Thymus (tissue), 11 donors: ENCODE measurements around the gene GNG7. TPM values are rescaled to one million over a fixed set of nuclear protein-coding genes. Genes with fewer than 3 reads are reported as not detected.
"Not testable (repeated sequence)": the region's sequence is repeated elsewhere in the genome, so short reads cannot be mapped to it uniquely, and the experiment has no call there.

Experiments
- DNase-seq, 9 donors: peaks; one replicate each; pipeline ENCODE4 v3.0.0-alpha.2; 2013; ENCODE audit warnings: low spot score in 9 of 9, low read depth in 6 of 9, missing footprints in 1 of 9
- H3K27ac ChIP-seq, 2 donors: one replicate each; pipeline ENCODE4 v1.5.1; 2013; ENCODE audit warnings: control low read depth in 1 of 2, low read depth in 1 of 2, low read length in 1 of 2, mild to moderate bottlenecking in 1 of 2, moderate library complexity in 1 of 2
- H3K27me3 ChIP-seq, 2 donors: one replicate each; pipeline ENCODE4 v1.5.1; 2013; ENCODE audit warnings: low read length in 1 of 2; ENCODE audit not compliant: control insufficient read depth in 2 of 2, insufficient read depth in 1 of 2
- H3K36me3 ChIP-seq, 2 donors: one replicate each; pipeline ENCODE4 v1.5.1; 2013; ENCODE audit warnings: low read length in 1 of 2, mild to moderate bottlenecking in 1 of 2, moderate library complexity in 1 of 2; ENCODE audit not compliant: control insufficient read depth in 2 of 2, insufficient read depth in 2 of 2
- H3K4me1 ChIP-seq, 2 donors: one replicate each; pipeline ENCODE4 v1.5.1; 2013; ENCODE audit warnings: low read length in 2 of 2; ENCODE audit not compliant: control insufficient read depth in 2 of 2, insufficient read depth in 2 of 2
- H3K4me3 ChIP-seq, 2 donors: one replicate each; pipeline ENCODE4 v1.5.1; 2013; ENCODE audit warnings: low read length in 2 of 2, control low read depth in 1 of 2, mild to moderate bottlenecking in 1 of 2
- H3K9me3 ChIP-seq, 2 donors: one replicate each; pipeline ENCODE4 v1.5.1; 2013; ENCODE audit warnings: low read length in 1 of 2, mild to moderate bottlenecking in 1 of 2; ENCODE audit not compliant: control insufficient read depth in 2 of 2, insufficient read depth in 1 of 2
- WGBS: extraction: QIAGEN DNeasy Blood & Tissue Kit; methylation state at CpG from one replicate; pipeline ENCODE4 v1.1.7; 2013; 5-methylcytosine and 5-hydroxymethylcytosine counted together
- polyA plus RNA-seq: library from polyadenylated mRNA; stranded (reverse); fragments of 200-250 nt; gene quantifications from one replicate; pipeline ENCODE4 v1.2.3, GENCODE V29; 2013
- total RNA-seq: library from RNA; stranded (reverse); fragments of 120-200 nt; gene quantifications from one replicate; pipeline ENCODE4 v1.2.4, GENCODE V29; 2013
- donor health status: healthy.

Gene GNG7
- total and polyA plus RNA-seq, 2 donors = 0.71 to 4.2 TPM

DNA sequence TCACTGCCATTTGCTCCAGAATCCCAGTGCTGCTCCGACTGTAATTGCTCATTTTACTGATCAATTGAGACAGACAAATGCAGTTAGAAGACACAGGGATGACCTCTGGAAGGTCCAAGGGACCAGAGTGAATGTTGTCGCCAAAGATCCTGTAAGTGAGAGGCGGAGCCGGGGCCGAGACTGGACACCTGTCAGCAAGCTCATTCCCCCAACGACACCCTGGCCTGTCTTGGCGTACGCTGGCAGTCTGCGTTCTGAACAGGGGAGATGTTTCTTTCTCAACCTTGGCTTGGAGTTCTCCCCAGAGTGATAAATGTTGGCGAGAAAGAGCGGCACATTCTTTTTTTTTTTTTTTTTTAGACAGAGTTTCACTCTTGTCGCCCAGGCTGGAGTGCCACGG lies 202.3 kb downstream of the GNG7 start:
- Histone ChIP-seq H3K4me1 (peaks cover 5 to 9% of the 10 kb centered on the region in 2 donors), H3K27ac (no peak overlapping the region), H3K4me3 (no peak overlapping the region), H3K27me3 (peaks cover 12 to 37% of the 10 kb centered on the region in 2 donors), H3K9me3 (peaks cover 0 to 1% of the 10 kb centered on the region in 2 donors), H3K36me3 (no peaks in the 10 kb centered on the region)
- no peak for DNase-seq
- 95% methylated on average over 13 of the region's 13 CpGs for WGBS

DNA sequence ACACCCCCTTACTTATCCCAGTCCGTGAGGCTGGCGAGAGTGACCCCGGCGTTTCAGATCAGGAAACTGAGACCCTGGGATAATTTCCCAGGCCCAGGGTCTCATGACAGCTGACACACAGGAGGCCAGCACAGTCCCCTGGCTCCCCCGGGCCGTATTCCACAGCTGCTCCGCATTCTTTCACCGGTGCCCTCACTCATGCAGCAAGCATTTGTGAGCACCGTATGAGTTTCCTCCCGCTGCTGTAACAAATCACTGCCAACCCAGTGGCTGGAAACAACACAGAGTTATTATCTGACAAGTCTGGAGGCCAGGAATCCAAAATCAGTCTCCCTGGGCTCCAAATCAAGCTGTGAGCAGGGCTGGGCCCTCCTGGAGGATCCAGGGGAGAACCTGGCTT lies 205.3 kb downstream of the GNG7 start:
- Histone ChIP-seq H3K36me3 (no peaks in the 10 kb centered on the region), H3K4me1 (peaks cover 9 to 18% of the 10 kb centered on the region in 2 donors), H3K4me3 (no peak overlapping the region), H3K9me3 (peaks cover 1 to 4% of the 10 kb centered on the region in 2 donors), H3K27me3 (peaks cover 34 to 67% of the 10 kb centered on the region in 2 donors), H3K27ac (no peak overlapping the region)
- no peak for DNase-seq
- 99% methylated on average over 10 of the region's 10 CpGs for WGBS

DNA sequence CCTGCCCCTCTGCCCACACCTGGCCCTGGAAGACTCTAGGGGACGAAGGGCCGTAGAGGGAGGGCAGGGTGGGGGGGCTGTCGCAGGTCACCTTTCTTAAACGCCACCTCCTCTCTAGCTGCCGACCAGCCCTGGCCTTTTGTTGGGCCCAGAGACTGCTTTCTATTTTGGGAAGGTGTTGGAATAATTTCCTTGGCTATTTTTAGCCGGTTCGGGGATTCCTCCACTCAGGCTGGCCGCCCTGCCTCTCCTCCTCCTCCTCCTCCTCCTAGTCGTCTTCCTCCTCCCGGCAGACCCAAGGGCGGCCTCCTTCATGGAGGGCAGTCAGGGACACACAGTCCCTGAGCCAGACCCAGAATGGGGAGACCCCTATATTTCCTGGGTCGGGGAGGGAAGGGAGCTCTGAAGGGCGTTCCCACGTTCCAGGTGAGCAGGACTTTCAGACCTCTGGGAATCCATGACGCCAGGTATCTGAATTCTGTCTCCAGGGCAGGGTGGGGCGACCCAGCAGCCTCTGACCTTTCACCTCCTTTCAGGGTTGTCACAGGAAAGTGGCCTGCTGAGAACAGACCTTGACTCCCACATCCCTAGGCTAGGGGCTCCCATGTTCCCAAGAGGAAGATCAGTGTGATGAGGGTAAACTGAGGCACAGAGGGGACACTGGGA lies 206.7 kb downstream of the GNG7 start:
- Histone ChIP-seq H3K4me3 (no peak overlapping the region), H3K27ac (no peak overlapping the region), H3K9me3 (peaks cover 1 to 4% of the 10 kb centered on the region in 2 donors), H3K27me3 (peaks cover 41 to 76% of the 10 kb centered on the region in 2 donors), H3K36me3 (no peaks in the 10 kb centered on the region), H3K4me1 (peaks cover 11 to 18% of the 10 kb centered on the region in 2 donors)
- DNase-seq = no peak
- WGBS = 58% methylated on average over 16 of the region's 16 CpGs

DNA sequence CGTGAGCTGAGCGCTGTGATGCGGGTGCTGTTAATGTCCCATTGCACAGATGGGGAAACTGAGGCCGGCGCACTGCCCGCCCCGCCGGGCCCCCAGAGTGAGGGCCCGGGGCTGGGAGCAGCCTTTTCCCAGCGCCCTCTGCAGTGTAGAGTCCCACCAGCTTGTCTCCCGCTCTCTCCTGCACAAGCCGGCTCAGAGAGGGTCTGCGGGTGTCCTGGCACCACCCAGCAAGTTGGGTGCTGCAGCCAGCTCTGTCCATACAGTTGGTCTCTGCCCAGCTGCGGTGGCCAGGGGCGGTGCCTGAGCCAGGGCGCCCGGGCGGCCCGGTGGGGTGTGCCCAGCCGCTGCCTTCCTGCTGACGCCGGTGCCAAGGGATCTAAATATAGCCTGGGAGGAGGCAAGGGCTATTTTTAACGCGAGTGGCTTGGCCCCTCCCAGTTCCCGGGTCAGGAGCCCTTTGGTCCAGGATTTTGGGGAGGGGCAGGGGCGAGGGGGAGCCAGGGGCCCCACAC lies 207.3 kb downstream of the GNG7 start:
- WGBS = 4% methylated on average over 26 of the region's 26 CpGs

GRCh38 chr19:2494447-2495129 lies 207.9 kb downstream of the GNG7 start:
- peak in 2 of 9 donors; percentile 9 to 39 for DNase-seq
- Histone ChIP-seq H3K9me3 (peaks cover 1 to 4% of the 10 kb centered on the region in 2 donors), H3K27me3 (peaks cover 50 to 82% of the 10 kb centered on the region in 2 donors), H3K4me1 (peaks cover 11 to 18% of the 10 kb centered on the region in 2 donors), H3K4me3 (peak overlapping the region; percentile 32 to 52), H3K27ac (no peak overlapping the region), H3K36me3 (no peaks in the 10 kb centered on the region)
- 18% methylated on average over 72 of the region's 72 CpGs for WGBS

More for the DNA sequence above, 207.3 kb downstream of the GNG7 start:
- no peak for DNase-seq
- Histone ChIP-seq H3K4me1 (peaks cover 11 to 18% of the 10 kb centered on the region in 2 donors), H3K36me3 (no peaks in the 10 kb centered on the region), H3K27me3 (peaks cover 45 to 79% of the 10 kb centered on the region in 2 donors), H3K9me3 (peaks cover 1 to 4% of the 10 kb centered on the region in 2 donors), H3K27ac (no peak overlapping the region), H3K4me3 (peak overlapping the region; percentile 32 to 52)

GRCh38 chr19:2494084-2494446 lies 208.4 kb downstream of the GNG7 start:
- H3K4me3 ChIP-seq = no peak overlapping the region
- peaks cover 1 to 4% of the 10 kb centered on the region in 2 donors for H3K9me3 ChIP-seq
- DNase-seq = no peak
- no peaks in the 10 kb centered on the region for H3K36me3 ChIP-seq
- H3K27ac ChIP-seq = no peak overlapping the region
- WGBS = 90% methylated on average over 21 of the region's 21 CpGs
- peaks cover 55 to 84% of the 10 kb centered on the region in 2 donors for H3K27me3 ChIP-seq
- peaks cover 11 to 18% of the 10 kb centered on the region in 2 donors for H3K4me1 ChIP-seq

GRCh38 chr19:2493448-2493847 lies 209.0 kb downstream of the GNG7 start:
- DNase-seq, H3K36me3 ChIP-seq, H3K9me3 ChIP-seq, H3K27ac ChIP-seq, H3K4me3 ChIP-seq: not testable (repeated sequence)
- Histone ChIP-seq H3K4me1 (peaks cover 11 to 23% of the 10 kb centered on the region in 2 donors), H3K27me3 (peaks cover 61 to 89% of the 10 kb centered on the region in 2 donors)
- WGBS = 91% methylated on average over 14 of the region's 14 CpGs

DNA sequence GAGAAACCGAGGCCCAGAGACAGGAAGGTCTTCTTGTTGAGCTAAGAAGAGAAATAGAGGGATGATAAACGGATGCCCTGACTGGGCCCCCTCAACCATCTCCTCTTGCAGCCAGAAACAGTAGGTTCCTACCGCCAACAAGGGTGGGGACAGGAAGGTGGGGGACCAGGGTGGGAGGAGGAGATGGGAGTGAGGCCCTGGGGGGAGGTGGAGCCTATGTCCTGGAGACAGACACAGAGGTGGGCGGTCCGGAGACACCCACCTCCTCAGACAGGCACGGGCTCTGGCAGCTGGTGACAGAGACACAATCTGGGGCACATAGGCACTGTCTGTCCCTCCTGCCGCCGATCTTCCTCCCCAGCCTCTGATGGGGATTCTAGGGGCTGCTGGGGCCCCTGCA lies 209.6 kb downstream of the GNG7 start:
- H3K4me1 ChIP-seq = peaks cover 11 to 26% of the 10 kb centered on the region in 2 donors
- no peak overlapping the region for H3K27ac ChIP-seq
- no peak for DNase-seq
- H3K9me3 ChIP-seq = peaks cover 1 to 10% of the 10 kb centered on the region in 2 donors
- H3K27me3 ChIP-seq = peaks cover 67 to 91% of the 10 kb centered on the region in 2 donors
- WGBS = 50% methylated on average over 8 of the region's 8 CpGs
- no peaks in the 10 kb centered on the region for H3K36me3 ChIP-seq
- no peak overlapping the region for H3K4me3 ChIP-seq
